Measurements from ENCODE around the gene CELA3A.
"Not testable (repeated sequence)": the region's sequence is repeated elsewhere in the genome, so short reads cannot be mapped to it uniquely, and the experiment has no call there.

- not testable (repeated sequence) for TF ChIP-seq CTCF (IDR thresholded peaks at IDR 0.05; ENCODE audit: low read depth, low read length, poor library complexity, severe bottlenecking); EZH2phosphoT487 (IDR thresholded peaks at IDR 0.05; ENCODE audit: borderline replicate concordance, low read length)
These were observed 2.5 kb downstream of the CELA3A start for GRCh38 chr1:22003959-22004358.
